ENCODE measurements around the gene CHD9.
"Not testable (repeated sequence)": the region's sequence is repeated elsewhere in the genome, so short reads cannot be mapped to it uniquely, and the experiment has no call there.

CHD9 gene

GRCh38 chr16:53209877-53210276 is 155.1 kb downstream of the CHD9 start:
- DNase-seq: no peak

DNA sequence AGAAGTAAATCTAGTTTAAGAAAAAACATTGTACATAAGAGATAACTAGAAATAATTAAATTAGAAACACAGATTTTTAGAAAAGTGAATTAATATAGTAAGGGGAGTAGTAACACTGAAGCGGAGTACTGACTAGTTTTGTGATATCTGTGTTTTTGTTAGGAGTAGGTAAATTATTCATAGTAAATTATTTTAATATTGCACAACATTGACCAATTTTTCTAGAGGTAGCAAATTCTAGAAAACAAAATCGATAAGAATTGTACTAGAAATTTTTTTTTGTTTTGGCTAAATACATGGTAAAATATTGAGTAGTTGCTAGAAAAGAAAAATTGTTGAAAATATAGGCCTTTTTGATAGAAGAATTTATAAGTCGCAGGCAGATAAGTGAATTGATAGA is 156.5 kb downstream of the CHD9 start:
- DNase-seq: no peak

DNA sequence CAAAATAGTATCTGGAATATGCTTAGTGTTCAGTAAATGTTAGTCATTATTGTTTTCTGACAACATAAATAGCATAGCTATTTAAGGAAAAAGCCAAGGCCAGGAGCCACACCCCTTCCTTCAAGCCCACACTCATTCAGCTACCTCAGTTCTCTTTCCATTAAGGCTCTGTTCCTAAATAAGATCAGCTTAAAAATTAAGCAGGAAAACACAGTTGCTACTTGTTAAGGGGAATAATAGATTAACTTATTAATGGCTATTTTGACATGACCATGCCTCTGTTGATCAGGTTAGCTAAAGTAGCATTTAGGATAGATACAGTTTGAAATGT is 158.1 kb downstream of the CHD9 start:
- DNase-seq: no peak

GRCh38 chr16:53213542-53213941 is 158.8 kb downstream of the CHD9 start:
- no peak for DNase-seq

- DNase-seq: no peak
Measured at GRCh38 chr16:53216798-53217197, 162.0 kb downstream of the CHD9 start.

DNA sequence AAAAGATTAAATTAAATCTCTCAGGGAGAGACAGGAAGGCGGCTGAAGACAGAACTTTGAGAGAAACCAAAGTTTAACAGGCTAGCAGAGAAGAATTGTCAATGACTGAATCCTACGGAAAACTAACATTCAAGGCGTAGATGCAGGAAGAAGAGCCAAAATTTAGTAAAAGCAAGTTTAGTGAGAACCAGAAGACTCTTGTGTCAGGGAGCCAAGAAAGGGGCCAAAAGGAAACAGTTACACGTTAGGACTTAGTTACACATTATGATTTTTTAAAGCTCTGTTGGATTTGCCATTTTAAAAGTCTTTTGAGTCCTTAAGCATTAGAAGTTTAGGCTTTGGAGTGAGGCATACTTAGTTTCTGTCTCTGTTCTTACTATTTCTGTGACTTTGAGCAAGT is 164.6 kb downstream of the CHD9 start:
- DNase-seq: no peak

- DNase-seq: no peak
Measured at GRCh38 chr16:53219795-53220454, 165.1 kb downstream of the CHD9 start.

- no peak for DNase-seq
Measured at GRCh38 chr16:53220585-53220984, 165.8 kb downstream of the CHD9 start.

DNA sequence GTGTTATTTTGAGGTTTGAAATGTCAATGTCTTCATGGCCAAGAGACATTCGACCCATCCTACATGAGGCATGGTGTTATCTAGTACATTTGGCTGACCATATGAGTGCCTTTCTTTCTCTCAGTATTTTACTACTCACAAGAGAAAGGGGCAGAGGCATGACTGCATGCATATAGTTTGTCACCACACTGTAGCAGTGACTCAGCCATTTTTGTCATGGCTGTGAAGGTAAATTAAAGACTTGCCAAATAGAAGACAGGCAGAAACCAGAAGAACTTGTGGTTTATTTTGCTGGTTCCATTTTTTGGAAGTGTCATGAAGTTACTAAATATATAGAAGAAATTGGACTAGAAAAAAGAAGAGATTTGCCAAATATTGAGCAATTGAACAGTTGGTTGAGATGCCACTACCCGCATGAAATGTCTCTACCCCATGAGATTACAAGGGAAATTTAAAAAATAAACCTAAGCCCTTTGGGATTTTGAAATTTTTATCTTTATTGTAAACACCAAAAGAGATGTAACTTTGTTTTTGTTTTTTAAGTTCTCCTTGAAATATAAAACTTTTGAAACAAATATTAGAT is 170.3 kb downstream of the CHD9 start:
- DNase-seq: no peak

DNA sequence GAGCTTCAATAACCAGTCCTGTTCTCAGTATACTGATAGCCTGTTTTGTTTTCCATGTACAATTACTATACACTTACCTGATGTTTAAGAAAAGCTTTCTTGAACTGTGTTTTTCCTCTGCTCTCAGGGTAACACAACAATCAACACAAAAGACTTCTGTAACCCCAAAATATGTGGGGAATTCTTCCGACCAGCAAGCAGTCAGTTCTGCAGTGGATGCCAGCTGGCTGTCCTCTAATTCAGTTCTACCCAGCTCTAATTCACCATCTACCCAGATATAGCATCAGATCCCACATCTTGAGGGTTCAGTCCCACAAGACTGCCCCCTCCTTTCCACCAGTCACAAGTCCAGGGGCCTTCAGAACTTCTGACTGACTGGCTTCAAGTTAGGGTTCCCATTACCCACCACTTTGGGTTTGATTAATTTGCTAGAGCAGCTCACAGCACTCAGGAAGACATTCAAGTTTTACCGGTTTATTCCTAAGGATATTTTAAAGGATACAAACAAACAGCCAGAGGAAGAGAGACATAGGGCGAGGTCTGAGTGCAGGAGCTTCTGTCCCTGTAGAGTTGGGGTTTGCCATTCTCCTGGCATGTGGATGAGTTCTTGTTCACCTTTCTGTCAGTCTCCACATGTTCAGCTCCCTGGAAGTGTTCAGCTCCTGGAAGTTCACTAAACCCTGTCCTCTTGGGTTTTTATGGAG is 178.2 kb downstream of the CHD9 start:
- DNase-seq: no peak

DNA sequence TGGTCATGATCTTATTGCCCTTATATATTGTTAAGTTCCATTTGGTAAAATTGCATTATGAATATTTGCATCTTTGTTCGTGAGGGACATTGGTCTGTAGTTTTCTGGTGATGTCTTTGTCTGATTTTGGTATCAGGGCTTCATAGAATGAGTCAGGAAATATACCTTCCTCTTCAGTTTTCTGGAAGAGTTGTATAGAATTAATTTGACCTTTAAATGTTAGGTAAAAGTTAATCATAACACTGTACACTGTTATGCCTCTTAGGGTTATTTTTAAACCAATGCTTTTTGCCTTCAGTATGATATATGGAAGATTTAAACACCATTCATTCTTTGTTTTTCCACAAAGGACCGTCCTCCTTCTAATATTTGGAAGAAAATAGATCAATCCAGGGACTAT is 180.0 kb downstream of the CHD9 start:
- no peak for DNase-seq

- DNase-seq: no peak
Measured at GRCh38 chr16:53235851-53236250, 181.1 kb downstream of the CHD9 start.

DNA sequence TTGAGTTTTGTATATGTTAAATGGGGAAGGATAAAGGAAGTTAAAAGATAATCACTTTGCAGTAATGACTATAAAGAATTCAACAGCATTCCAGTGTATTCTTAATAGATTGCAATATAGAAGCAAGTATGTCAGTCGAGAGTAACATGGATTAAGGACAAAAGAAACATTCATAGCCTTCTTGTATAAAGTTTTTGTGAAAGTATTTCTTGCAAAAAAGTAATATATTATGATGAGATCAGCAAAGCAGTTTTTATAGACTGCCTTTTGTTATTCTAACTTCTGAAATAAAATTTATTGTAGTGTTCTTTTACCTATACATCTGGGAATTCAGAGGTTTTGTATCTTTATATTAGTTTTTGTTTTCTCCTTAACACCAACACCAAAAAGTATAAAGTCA is 194.5 kb downstream of the CHD9 start:
- no peak for DNase-seq

DNA sequence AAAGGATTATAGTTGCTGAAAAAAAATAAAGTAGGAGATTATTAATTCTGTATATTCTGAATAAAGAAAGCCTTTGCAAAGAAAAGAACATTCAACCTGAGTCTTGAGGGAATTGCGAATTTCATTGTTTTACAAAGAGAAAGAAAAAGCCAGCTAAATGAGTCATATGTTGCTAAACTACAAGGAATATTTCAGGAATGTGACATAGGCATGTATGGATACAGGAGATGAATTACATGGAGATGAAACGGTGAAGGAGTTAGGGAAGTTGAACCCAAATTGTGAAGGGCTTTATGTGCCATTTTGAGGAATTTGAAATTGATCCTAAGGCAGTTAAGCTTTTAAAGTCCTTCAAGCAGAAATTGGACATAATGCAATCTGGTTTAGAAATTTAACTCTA is 202.2 kb downstream of the CHD9 start:
- no peak for DNase-seq

GRCh38 chr16:53258809-53259208 is 204.0 kb downstream of the CHD9 start:
- no peak for DNase-seq

DNA sequence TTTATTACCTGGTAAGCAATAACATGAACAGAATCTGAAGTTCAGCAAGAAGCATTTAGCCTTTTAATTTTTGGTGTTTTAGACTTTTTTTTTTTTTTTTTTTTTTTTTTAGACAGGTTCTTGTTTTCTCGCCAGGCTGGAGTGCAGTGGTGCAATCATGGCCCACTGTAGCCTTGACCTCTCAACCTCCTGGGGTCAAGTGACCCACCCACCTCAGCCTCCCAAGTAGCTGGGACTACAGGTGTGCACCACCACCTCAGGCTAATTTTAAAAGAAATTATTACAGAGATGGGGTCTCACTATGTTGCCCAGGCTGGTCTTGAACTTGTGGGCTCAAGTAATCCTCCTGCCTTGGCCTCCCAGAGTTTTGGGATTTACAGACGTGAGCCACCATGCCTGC is 206.5 kb downstream of the CHD9 start:
- DNase-seq: no peak

DNA sequence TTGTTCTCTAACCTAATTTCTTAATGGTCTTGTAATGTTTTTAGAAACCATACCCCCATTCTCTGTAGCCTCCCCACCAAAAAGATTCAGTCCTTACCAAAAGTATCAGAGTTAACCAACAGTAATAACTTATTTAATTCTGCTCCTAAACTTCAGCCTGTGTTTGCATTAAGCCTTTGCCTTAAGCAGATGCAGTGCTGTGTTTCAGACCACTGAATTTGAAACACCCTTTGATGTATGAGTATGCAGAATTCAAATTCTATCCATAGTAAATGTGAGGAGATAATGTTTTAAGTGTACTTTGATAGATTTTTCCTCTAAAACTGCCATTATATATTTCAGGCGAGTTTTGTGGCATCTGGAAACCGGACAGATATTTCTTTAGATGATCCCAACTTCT is 207.9 kb downstream of the CHD9 start:
- DNase-seq: no peak

DNA sequence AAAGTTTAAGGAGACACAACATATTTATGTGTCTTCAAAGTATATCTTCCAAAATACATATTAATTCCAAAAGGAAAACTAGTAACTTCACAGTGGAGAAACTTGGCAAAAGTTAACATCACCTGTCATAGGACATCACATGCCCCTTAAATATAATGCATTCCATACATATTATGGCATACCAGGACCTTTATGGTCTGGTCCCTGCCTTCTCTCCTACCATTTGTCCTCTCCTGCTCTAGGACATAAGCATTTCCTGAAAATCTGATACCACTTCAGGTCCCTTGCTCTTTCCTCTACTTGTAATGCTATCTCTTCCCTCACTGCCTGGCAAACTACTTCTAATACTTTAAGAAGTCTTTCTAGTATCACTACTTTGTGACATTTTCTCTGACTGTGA is 211.4 kb downstream of the CHD9 start:
- no peak for DNase-seq

- not testable (repeated sequence) for DNase-seq
Measured at GRCh38 chr16:53278498-53278897, 223.7 kb downstream of the CHD9 start.

DNA sequence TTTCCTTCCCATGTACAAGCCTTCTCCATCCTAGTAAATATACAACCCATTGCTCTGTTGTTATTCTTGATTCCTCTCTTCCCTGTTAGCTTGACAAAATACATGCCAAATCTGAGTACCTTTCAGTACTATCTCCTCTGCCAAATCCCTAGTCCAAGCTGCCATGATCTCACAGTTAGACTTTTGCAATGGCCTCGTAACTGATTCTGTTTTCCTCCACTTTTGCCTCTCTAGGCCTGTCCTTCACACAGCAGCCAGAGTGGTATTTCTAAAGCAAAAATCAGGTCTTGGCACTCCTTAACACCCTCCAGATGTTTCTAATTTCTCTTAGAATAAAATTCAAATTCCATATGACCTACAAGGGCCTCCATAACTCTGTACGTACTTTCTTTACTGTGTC is 226.5 kb downstream of the CHD9 start:
- no peak for DNase-seq

DNA sequence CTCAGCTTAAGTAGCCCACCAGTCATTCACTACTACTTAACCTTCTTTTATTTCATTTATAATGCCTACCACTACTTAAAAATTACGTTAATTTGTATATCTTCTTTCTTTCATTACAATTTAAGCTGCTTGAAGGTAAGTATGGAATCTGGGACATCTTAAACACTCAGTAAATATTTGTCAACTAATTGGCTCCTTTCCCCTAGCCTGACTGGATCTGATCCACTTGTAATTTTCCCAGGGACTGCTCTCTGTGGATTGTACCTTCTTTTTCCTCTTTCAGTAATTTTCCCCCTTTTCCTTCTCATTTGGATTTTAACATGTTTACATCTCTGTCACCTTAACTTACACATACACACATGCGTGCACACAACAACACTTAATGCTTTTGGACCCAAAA is 227.1 kb downstream of the CHD9 start:
- DNase-seq: no peak

- no peak for DNase-seq
Measured at GRCh38 chr16:53282328-53282727, 227.5 kb downstream of the CHD9 start.

DNA sequence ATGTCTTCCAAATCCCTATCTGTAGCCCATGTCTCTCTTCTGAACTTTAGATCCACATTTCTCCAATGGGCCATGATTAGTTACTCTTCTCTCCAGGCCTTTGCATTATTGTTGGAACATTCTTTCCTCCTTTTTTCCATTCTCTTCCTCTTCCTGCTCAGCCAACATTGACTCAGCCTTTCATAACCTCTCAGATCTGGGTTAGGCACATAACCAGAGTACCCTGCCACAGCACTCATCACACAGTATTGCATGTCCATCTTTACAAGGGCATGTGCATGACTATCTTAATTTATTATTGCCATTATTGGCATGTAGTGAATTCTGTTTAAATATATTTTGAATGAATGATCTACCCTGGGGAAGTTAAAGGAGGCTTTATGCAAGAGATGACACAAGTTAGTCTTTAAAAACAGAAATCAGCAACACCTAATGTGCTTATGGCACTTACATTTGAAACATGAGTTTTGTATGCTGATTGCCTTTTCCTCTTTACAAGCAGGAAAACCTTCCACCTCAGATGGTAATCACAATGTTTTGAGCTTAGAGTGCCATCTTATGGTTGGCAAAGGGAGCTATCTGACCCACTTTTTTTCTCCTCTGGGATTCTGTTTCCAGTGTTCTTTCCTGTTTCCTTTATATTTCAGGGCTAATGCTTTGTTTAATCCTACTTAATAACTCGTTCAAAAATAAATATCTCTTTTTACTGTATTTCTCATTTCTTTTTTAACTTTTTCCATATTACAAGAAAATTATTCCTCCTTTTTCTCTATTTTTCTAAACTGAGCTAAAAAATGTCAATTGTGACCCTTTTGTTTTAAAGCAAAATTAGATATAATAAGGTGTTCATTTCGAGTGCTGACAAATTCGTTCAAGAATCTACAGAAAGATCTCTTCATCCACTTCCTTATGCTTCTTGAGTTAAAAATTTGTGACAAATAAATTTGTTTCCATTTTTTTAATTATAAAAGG is 228.5 kb downstream of the CHD9 start:
- DNase-seq: no peak

DNA sequence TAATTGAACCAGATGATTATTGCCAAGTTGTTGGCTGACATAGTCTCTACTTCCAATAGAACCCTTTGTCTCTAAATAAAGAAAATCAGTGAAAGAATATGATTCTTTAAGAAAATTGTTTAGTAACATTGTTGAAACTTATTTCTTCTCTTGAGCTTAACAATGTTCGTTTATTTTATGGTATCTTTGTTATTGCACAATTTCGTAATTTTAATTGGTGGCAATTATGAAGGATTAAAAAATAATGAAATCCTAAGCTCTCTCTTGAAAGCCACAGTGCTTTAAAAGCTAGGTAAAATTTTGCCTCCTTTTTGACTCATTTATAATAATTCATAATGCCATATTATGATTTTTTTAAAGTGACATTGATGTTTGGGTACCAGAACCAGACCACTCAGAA is 230.4 kb downstream of the CHD9 start:
- no peak for DNase-seq
